Activated naive CD8-positive, alpha-beta T cell treated with anti-CD3 and anti-CD28 coated beads, Interleukin-2, amount 50 U/mL, for 24 hours (primary cell): ENCODE results near the gene COL6A2.
"Not testable (repeated sequence)": the region's sequence is repeated elsewhere in the genome, so short reads cannot be mapped to it uniquely, and the experiment has no call there.

Experiments
- ATAC-seq: fragments of 150-1000 bp; cut with Tn5 transposase; one replicate; pipeline ENCODE4 v1.10.0; 2021
- DNase-seq: peaks from one replicate; pipeline ENCODE4 v3.0.0; 2021
- H3K27ac Mint-ChIP-seq: one replicate; pipeline ENCODE4 v1.8.0; 2021; ENCODE audit warnings: mild to moderate bottlenecking, mixed read lengths
- H3K27me3 Mint-ChIP-seq: one replicate; pipeline ENCODE4 v1.8.0; 2021; ENCODE audit warnings: mixed read lengths
- H3K36me3 Mint-ChIP-seq: one replicate; pipeline ENCODE4 v1.8.0; 2021; ENCODE audit warnings: low read depth, mixed read lengths
- H3K4me1 Mint-ChIP-seq: one replicate; pipeline ENCODE4 v1.8.0; 2021; ENCODE audit warnings: mixed read lengths
- H3K4me3 Mint-ChIP-seq: one replicate; pipeline ENCODE4 v1.8.0; 2021; ENCODE audit warnings: mild to moderate bottlenecking, moderate library complexity, mixed read lengths
- H3K9me3 Mint-ChIP-seq: one replicate; pipeline ENCODE4 v1.8.0; 2021; ENCODE audit warnings: mixed read lengths

COL6A2 gene

DNA sequence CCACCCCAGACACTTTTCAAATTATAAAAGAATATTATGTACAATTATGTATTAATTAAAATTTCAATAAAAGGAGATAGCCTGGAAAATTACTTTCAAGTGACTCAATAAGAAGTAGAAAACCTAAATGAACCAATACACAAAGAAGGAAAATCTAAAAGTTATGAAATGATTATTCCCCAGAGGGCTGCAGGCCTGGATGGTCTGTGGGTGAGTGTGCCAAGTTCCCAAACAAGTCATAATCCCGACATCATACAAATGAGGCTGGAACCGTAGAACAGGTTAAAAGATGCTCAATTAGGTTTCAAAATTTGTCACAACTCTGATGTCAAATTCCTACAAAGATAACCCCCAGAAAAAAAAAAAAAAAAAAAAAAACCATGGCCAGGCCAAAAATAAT is 73.7 kb downstream of the COL6A2 start:
- Mint-ChIP-seq H3K27me3 (peaks cover 2% of the 10 kb centered on the region), H3K27ac (no peak overlapping the region), H3K36me3 (peaks cover 15% of the 10 kb centered on the region), H3K9me3 (peaks cover 18% of the 10 kb centered on the region), H3K4me1 (peaks cover 6% of the 10 kb centered on the region), H3K4me3 (no peak overlapping the region)
- no peak for DNase-seq
- no peak for ATAC-seq

- ATAC-seq (no peak), DNase-seq (no peak)
- Mint-ChIP-seq H3K27ac (no peak overlapping the region), H3K4me3 (no peak overlapping the region), H3K27me3 (peaks cover 2% of the 10 kb centered on the region), H3K4me1 (peaks cover 6% of the 10 kb centered on the region), H3K9me3 (peaks cover 18% of the 10 kb centered on the region), H3K36me3 (peaks cover 15% of the 10 kb centered on the region)
Measured at GRCh38 chr21:46171996-46172862, 74.3 kb downstream of the COL6A2 start.

DNA sequence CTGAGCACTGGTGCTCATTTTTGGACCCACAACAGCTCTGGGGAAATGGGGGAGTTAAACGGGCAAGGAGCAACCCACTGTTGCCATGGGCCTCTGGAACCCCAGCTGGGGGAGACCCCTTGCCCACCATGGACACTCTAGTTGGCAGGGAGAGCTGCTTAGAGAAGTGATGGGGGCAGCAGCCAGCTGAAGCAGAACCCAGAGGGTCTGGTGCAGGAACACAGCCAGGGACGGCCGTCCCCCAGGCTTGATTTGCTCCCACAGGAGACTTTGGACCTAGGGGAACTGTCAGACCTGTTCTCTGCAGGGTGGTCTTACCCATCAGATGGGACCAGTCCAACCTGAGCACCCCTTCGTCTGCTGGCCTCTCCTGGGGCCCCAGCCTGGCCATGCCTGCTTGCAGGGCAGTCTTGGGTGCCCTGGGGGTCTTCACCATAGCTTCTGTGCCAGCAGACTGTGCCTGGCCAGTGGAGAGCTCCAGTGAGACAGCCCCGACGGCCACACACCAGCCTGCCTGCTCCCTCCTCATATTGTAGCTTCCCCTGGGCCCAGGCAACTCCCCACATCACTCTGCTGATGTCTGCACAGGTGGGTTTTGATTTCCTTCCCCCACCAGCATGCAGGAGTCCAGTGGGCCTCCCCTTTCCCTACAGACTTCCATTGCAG is 75.1 kb downstream of the COL6A2 start:
- DNase-seq (no peak), ATAC-seq (no peak)
- Mint-ChIP-seq H3K4me3 (no peak overlapping the region), H3K4me1 (peaks cover 6% of the 10 kb centered on the region), H3K9me3 (peaks cover 18% of the 10 kb centered on the region), H3K27me3 (peaks cover 2% of the 10 kb centered on the region), H3K27ac (no peak overlapping the region), H3K36me3 (peaks cover 15% of the 10 kb centered on the region)

- no peak overlapping the region for H3K27ac Mint-ChIP-seq
- H3K4me3 Mint-ChIP-seq = no peak overlapping the region
- peaks cover 18% of the 10 kb centered on the region for H3K9me3 Mint-ChIP-seq
- peaks cover 6% of the 10 kb centered on the region for H3K4me1 Mint-ChIP-seq
- H3K27me3 Mint-ChIP-seq = peaks cover 2% of the 10 kb centered on the region
- ATAC-seq = no peak
- H3K36me3 Mint-ChIP-seq = peaks cover 15% of the 10 kb centered on the region
- no peak for DNase-seq
Measured at GRCh38 chr21:46173573-46173972, 75.7 kb downstream of the COL6A2 start.

- H3K36me3 Mint-ChIP-seq = peaks cover 15% of the 10 kb centered on the region
- not testable (repeated sequence) for DNase-seq, H3K4me1 Mint-ChIP-seq, ATAC-seq, H3K27ac Mint-ChIP-seq, H3K27me3 Mint-ChIP-seq, H3K4me3 Mint-ChIP-seq
- peaks cover 18% of the 10 kb centered on the region for H3K9me3 Mint-ChIP-seq
Measured at GRCh38 chr21:46176443-46177129, 78.7 kb downstream of the COL6A2 start.

GRCh38 chr21:46178961-46179360 is 81.0 kb downstream of the COL6A2 start:
- Mint-ChIP-seq H3K4me1 (no peaks in the 10 kb centered on the region), H3K36me3 (peaks cover 11% of the 10 kb centered on the region), H3K27ac (no peak overlapping the region), H3K4me3 (no peak overlapping the region), H3K9me3 (peaks cover 15% of the 10 kb centered on the region), H3K27me3 (peaks cover 2% of the 10 kb centered on the region)
- DNase-seq (no peak), ATAC-seq (no peak)
